KMS-11 (cell line): ENCODE results near the gene APOL3.

Experiments
- H2AFZ ChIP-seq: fragments of 200-600 bp; sonication (generic); 2 replicates; pipeline ENCODE4 v1.6.1; 2016; ENCODE audit warnings: antibody characterized with exemption, mixed run types, low read depth
- H3K27ac ChIP-seq: fragments of 200-600 bp; sonication (generic); 2 replicates; pipeline ENCODE4 v1.6.1; 2016; ENCODE audit warnings: mild to moderate bottlenecking, mixed run types
- H3K27me3 ChIP-seq: fragments of 200-600 bp; sonication (generic); 2 replicates; pipeline ENCODE4 v1.6.1; 2017; ENCODE audit warnings: mild to moderate bottlenecking, low read depth, mixed run types, moderate library complexity; ENCODE audit not compliant: insufficient read depth
- H3K36me3 ChIP-seq: fragments of 200-600 bp; sonication (generic); 2 replicates; pipeline ENCODE4 v1.6.1; 2017; ENCODE audit warnings: mild to moderate bottlenecking, mixed run types; ENCODE audit not compliant: insufficient read depth
- H3K4me1 ChIP-seq: fragments of 200-600 bp; sonication (generic); 2 replicates; pipeline ENCODE4 v1.6.1; 2016; ENCODE audit warnings: mild to moderate bottlenecking, low read depth, mixed run types; ENCODE audit not compliant: poor library complexity, severe bottlenecking
- H3K4me2 ChIP-seq: fragments of 200-600 bp; sonication (generic); 2 replicates; pipeline ENCODE4 v1.7.0; 2016; ENCODE audit warnings: mild to moderate bottlenecking, mixed run types
- H3K4me3 ChIP-seq: fragments of 200-600 bp; sonication (generic); IDR thresholded peaks from 2 replicates; pipeline ENCODE4 v1.6.1; 2017; ENCODE audit warnings: low read depth, low read length, mixed read lengths; ENCODE audit not compliant: insufficient read depth
- H3K79me2 ChIP-seq: fragments of 200-600 bp; sonication (generic); 2 replicates; pipeline ENCODE4 v1.6.1; 2016; ENCODE audit warnings: low read depth, mixed run types; ENCODE audit not compliant: insufficient read depth
- H3K9ac ChIP-seq: fragments of 200-600 bp; sonication (generic); 2 replicates; pipeline ENCODE4 v1.6.1; 2016; ENCODE audit warnings: mild to moderate bottlenecking, mixed run types
- H4K20me1 ChIP-seq: fragments of 200-600 bp; sonication (generic); 2 replicates; pipeline ENCODE4 v1.6.1; 2016; ENCODE audit warnings: mild to moderate bottlenecking, mixed run types; ENCODE audit not compliant: insufficient read depth
- TF ChIP-seq, protein P1 (sequence below): fragments of 200-600 bp; sonication (generic); conservative IDR thresholded peaks from 2 replicates; pipeline ENCODE4 v1.6.1; 2017; ENCODE audit warnings: low read depth, mild to moderate bottlenecking, antibody characterized with exemption, low read length, moderate library complexity, mixed read lengths

The APOL3 gene

DNA sequence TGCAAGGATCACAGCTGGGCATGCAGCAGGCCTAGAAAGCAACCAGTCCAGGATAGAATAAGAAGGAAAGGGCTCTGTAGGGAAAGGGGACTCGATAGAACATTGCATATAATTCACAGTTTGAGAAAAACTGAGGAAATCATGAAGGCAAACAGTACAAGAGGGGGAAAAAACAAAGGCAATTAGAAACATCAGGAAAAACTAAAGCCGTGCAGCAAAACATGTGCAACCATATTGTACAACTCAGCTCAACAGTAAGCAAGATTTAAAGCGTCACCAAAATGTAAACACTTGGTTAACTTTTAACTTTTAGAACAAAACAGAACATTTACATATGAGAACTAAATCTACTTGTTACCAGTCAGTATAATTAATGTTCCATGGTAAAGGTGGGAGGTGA, 8.5 kb downstream of the APOL3 start:
- no peaks in the 10 kb centered on the region for H4K20me1 ChIP-seq
- H3K4me1 ChIP-seq: peaks cover 6% of the 10 kb centered on the region
- no peaks in the 10 kb centered on the region for H3K27me3 ChIP-seq
- H3K36me3 ChIP-seq: no peaks in the 10 kb centered on the region
- no peak overlapping the region for H3K27ac ChIP-seq
- no peak overlapping the region for H3K4me3 ChIP-seq
- no peak overlapping the region for H3K4me2 ChIP-seq
- H3K79me2 ChIP-seq: no peaks in the 10 kb centered on the region
- TF ChIP-seq, protein P1, sequence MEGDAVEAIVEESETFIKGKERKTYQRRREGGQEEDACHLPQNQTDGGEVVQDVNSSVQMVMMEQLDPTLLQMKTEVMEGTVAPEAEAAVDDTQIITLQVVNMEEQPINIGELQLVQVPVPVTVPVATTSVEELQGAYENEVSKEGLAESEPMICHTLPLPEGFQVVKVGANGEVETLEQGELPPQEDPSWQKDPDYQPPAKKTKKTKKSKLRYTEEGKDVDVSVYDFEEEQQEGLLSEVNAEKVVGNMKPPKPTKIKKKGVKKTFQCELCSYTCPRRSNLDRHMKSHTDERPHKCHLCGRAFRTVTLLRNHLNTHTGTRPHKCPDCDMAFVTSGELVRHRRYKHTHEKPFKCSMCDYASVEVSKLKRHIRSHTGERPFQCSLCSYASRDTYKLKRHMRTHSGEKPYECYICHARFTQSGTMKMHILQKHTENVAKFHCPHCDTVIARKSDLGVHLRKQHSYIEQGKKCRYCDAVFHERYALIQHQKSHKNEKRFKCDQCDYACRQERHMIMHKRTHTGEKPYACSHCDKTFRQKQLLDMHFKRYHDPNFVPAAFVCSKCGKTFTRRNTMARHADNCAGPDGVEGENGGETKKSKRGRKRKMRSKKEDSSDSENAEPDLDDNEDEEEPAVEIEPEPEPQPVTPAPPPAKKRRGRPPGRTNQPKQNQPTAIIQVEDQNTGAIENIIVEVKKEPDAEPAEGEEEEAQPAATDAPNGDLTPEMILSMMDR: no peak
- no peak overlapping the region for H2AFZ ChIP-seq
- no peak overlapping the region for H3K9ac ChIP-seq

DNA sequence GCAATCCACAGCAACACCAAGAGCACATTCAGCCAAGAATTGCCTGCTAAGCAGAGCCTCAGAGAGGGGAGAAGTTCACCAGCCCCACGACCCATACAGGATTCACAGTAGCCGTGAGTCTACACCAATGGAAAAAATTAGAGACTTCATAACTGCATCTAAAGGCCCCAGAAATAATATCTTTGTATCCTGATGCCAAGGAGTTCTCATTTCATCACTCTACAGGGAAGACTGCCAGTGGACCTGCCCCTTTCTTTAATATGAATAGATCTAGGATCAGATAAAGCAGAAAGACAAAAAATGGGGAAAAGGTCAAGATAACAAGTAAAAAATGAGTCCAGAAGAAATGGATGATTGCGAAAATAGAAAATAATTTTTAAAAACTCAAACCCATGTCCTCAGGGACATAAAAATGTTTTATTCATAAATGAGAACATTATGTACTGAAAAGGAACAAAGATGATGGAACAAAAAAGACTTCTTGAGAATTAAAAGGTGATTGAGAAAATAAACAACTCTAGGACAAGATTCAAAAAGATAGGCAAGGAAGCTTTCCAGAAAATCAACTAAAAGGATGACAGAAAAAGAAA, 9.5 kb downstream of the APOL3 start:
- Histone ChIP-seq H3K27me3 (no peaks in the 10 kb centered on the region), H4K20me1 (no peaks in the 10 kb centered on the region), H3K9ac (no peak overlapping the region), H3K36me3 (no peaks in the 10 kb centered on the region), H3K79me2 (no peaks in the 10 kb centered on the region), H2AFZ (no peak overlapping the region), H3K4me1 (no peaks in the 10 kb centered on the region), H3K27ac (no peak overlapping the region), H3K4me2 (no peak overlapping the region), H3K4me3 (no peak overlapping the region)
- TF ChIP-seq, protein P1: no peak

DNA sequence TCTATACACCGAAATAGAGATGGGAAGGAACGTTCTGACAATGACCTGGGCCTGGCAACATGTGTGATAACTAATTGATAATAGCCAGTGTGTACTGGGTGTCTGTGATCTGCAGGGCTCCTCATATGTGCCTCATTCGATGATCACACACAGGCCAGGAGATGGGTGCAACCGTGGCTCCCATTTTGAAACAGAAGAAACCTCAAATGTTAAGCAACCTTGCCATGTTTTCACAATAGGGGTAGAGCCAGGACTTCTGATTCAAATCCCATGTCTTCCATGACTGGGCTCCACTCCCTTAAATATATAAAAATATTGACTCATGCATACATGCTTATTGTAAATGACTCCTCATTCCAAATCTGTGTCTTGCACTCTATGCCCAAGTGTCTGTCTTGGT, 11.1 kb downstream of the APOL3 start:
- Histone ChIP-seq H3K27me3 (no peaks in the 10 kb centered on the region), H3K9ac (no peak overlapping the region), H4K20me1 (no peaks in the 10 kb centered on the region), H3K79me2 (no peaks in the 10 kb centered on the region), H3K27ac (no peak overlapping the region), H3K36me3 (no peaks in the 10 kb centered on the region), H2AFZ (no peak overlapping the region), H3K4me2 (no peak overlapping the region), H3K4me3 (no peak overlapping the region), H3K4me1 (no peaks in the 10 kb centered on the region)
- TF ChIP-seq, protein P1: no peak

DNA sequence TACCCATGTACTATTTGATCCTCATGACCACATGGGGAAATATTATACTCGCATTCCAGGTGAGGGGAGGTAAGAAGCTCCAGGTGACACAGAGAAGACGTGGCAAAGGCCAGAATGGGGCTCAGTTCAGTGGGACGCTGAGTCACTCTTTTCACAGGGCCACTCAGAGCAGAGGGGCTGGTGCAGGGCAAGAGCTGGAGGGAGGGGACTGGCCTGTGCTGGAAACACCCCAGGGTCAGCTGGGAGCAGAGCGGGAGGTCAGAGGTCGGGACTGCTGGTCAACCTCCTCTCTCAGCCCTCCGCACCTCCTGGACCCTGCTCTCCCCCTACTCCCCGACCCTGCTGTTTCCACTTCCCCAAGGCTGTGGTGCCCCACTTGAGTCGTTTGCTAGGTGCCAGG, 12.1 kb downstream of the APOL3 start:
- no peak overlapping the region for H2AFZ ChIP-seq
- no peaks in the 10 kb centered on the region for H3K27me3 ChIP-seq
- H3K9ac ChIP-seq: no peak overlapping the region
- no peak overlapping the region for H3K4me2 ChIP-seq
- H3K4me1 ChIP-seq: no peaks in the 10 kb centered on the region
- no peaks in the 10 kb centered on the region for H4K20me1 ChIP-seq
- no peaks in the 10 kb centered on the region for H3K79me2 ChIP-seq
- no peaks in the 10 kb centered on the region for H3K36me3 ChIP-seq
- TF ChIP-seq, protein P1: no peak
- no peak overlapping the region for H3K27ac ChIP-seq
- H3K4me3 ChIP-seq: no peak overlapping the region
